OCI-LY7 (cell line): ENCODE measurements around the gene MAPK8IP1.

Source experiments
- CTCF ChIP-seq: fragments of 200-600 bp; sonication (generic); conservative IDR thresholded peaks from 2 replicates; pipeline ENCODE4 v1.5.1; 2014; ENCODE audit warnings: mild to moderate bottlenecking, antibody characterized with exemption, low read length, moderate library complexity, mixed read lengths
- EZH2phosphoT487 ChIP-seq: fragments of 200-600 bp; sonication (generic); IDR thresholded peaks from 2 replicates; pipeline ENCODE4 v1.6.1; 2018; ENCODE audit warnings: low read depth, borderline replicate concordance, mild to moderate bottlenecking, mixed run types, antibody characterized with exemption, low read length, moderate library complexity, mixed read lengths

DNA sequence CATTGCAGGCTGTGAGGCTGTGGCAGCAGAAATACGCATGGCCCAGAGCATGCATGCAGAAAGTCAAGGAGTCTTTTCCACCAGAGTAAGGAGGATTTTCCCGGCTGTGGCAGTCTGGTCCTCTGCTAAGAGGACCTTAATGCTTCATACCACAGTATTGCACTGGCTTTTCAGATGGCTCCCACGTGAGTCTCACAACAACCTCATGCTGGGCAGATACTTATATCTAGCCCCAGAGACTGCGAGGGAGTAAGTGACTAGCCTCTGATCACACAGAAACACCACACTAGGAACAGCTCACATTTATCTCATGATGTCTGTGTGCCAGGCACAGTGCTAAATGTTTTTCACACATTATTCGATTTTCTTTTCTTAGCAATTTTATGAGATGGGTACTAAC, 30.1 kb upstream of the MAPK8IP1 start:
- no peak for TF ChIP-seq EZH2phosphoT487
- no peak for TF ChIP-seq CTCF
